Stomach (tissue), 4 donors: ENCODE results near the gene PPP1R12B.

Experiments
- EP300 ChIP-seq: sonication (generic); formaldehyde crosslinking; IDR thresholded peaks from one replicate; pipeline ENCODE4 v1.6.1; 2017; ENCODE audit warnings: antibody characterized with exemption
- POLR2A ChIP-seq, 4 donors: fragments of 450-650 bp; IDR thresholded peaks; one replicate each; pipeline ENCODE4 v1.6.1; 2016; ENCODE audit warnings: antibody characterized with exemption in 4 of 4, control low read depth in 2 of 4, mild to moderate bottlenecking in 1 of 4, moderate library complexity in 1 of 4
- TF ChIP-seq, protein P1 (sequence below), 7 experiments: fragments of 450-650 bp in 4 of 7; fragments of 200-600 bp in 3 of 7; sonication (generic) in 3 of 7; IDR thresholded peaks; one replicate each; pipeline ENCODE4 v1.5.1; 2016 to 2019; ENCODE audit warnings: antibody characterized with exemption in 7 of 7, control low read depth in 2 of 7, mild to moderate bottlenecking in 1 of 7

DNA sequence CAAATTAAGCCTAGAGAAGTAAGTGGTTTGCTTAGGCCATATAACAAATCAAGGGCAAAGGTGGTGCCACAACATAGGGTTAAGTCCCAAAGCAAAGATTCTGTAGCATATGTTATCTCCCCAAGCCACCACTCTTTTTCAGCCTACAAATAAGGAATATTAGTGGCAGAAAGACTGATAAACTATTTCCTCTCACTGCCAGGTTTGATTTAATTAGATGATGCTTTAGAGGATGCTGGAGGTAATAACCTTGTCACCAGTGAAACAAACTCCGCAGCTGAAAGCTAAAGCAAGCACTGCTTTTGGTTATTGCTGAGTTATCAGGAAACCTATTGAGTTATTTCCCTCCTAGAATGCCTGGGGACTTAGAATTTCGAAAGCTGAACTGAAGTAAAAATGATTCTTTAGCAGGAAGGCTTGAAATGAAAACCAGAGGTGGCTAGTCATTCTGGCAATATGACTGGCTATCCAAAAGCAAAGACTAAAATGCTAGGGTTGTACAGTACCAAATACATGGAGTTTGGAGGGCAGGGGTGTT, 216.5 kb downstream of the PPP1R12B start:
- TF ChIP-seq, protein P1, sequence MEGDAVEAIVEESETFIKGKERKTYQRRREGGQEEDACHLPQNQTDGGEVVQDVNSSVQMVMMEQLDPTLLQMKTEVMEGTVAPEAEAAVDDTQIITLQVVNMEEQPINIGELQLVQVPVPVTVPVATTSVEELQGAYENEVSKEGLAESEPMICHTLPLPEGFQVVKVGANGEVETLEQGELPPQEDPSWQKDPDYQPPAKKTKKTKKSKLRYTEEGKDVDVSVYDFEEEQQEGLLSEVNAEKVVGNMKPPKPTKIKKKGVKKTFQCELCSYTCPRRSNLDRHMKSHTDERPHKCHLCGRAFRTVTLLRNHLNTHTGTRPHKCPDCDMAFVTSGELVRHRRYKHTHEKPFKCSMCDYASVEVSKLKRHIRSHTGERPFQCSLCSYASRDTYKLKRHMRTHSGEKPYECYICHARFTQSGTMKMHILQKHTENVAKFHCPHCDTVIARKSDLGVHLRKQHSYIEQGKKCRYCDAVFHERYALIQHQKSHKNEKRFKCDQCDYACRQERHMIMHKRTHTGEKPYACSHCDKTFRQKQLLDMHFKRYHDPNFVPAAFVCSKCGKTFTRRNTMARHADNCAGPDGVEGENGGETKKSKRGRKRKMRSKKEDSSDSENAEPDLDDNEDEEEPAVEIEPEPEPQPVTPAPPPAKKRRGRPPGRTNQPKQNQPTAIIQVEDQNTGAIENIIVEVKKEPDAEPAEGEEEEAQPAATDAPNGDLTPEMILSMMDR (IDR thresholded peaks at IDR 0.05): no peak
- TF ChIP-seq EP300 (no peak), POLR2A (IDR thresholded peaks at IDR 0.05) (no peak)
